ENCODE measurements around the gene SDK1.
A peak's percentile ranks its signal among the peaks of the same experiment; 100 is the strongest.

GRCh38 chr7:4151926-4152549, 851.0 kb downstream of the SDK1 start:
- peak in 4 of 7 experiments; percentile 19 to 40 (median 25) for TF ChIP-seq CTCF (IDR thresholded peaks at IDR 0.05)
- peak; percentile 29 for TF ChIP-seq POLR2A (IDR thresholded peaks at IDR 0.05)

Measured in body of pancreas (tissue), 4 donors.